ENCODE data around the gene CLSTN2. TPM values are rescaled to one million over a fixed set of nuclear protein-coding genes. Genes with fewer than 3 reads are reported as not detected.

CLSTN2 gene
- total RNA-seq, 1 experiment from 2014 or later = 0.02 TPM

GRCh38 chr3:140355481-140355880 lies 420.5 kb downstream of the CLSTN2 start:
- Histone ChIP-seq H3K4me2 (ENCODE audit: low read length) (no peak overlapping the region), H3K9me3 (ENCODE audit: control insufficient read depth in 1 of 2, insufficient read depth in 1 of 2, low read depth in 1 of 2, low read length in 2 of 2) (no peaks in the 10 kb centered on the region), H3K27ac (ENCODE audit: low read depth, low read length) (no peak overlapping the region), H3K4me3 (replicated peaks in 1 of 2; ENCODE audit: low read depth in 1 of 2, low read length in 2 of 2) (no peak overlapping the region), H3K9me2 (ENCODE audit: insufficient read depth) (no peaks in the 10 kb centered on the region), H4K20me1 (ENCODE audit: insufficient read depth) (no peaks in the 10 kb centered on the region), H3K79me2 (ENCODE audit: insufficient read depth, low read length) (no peaks in the 10 kb centered on the region), H3K36me3 (ENCODE audit: control insufficient read depth in 1 of 2, insufficient read depth in 2 of 2, low read length in 2 of 2) (no peaks in the 10 kb centered on the region), H3K9ac (ENCODE audit: low read length) (no peak overlapping the region), H3K4me1 (ENCODE audit: control insufficient read depth in 1 of 2, insufficient read depth in 2 of 2, low read length in 2 of 2) (no peaks in the 10 kb centered on the region), H3K27me3 (ENCODE audit: insufficient read depth, low read length) (peaks cover 37% of the 10 kb centered on the region), H2AFZ (ENCODE audit: low read depth, low read length, poor library complexity, severe bottlenecking) (no peak overlapping the region)
- intact Hi-C loops (cut with micrococcal nuclease) = no loop called here
- ChIA-PET CTCF (no interaction called here), RAD21 (ENCODE audit: low non-redundant PET in 1 of 2, low total read pairs in 2 of 2, uncharacterized antibody in 2 of 2, unreplicated experiment in 2 of 2) (no interaction called here), POLR2A (no interaction called here)
- BruUV-seq (replicated peaks) = no TSS peak
- ATAC-seq = no peak
- no peak for DNase-seq (ENCODE audit: low read depth, low spot score)
- TF ChIP-seq SP1 (IDR thresholded peaks at IDR 0.05; ENCODE audit: low read depth) (no peak), ZBTB33 (IDR thresholded peaks at IDR 0.05; ENCODE audit: extremely low read depth, insufficient replicate concordance, low read length) (no peak), POLR2A (IDR thresholded peaks at IDR 0.05; ENCODE audit: borderline replicate concordance, extremely low read depth, insufficient read depth, insufficient read length) (no peak)

- H3K4me3 ChIP-seq (replicated peaks in 1 of 2; ENCODE audit: low read depth in 1 of 2, low read length in 2 of 2) = no peak overlapping the region
- no peak for TF ChIP-seq MAX (IDR thresholded peaks at IDR 0.05)
- no peak for TF ChIP-seq JUND (IDR thresholded peaks at IDR 0.05)
- TF ChIP-seq ELF1 (IDR thresholded peaks at IDR 0.05; ENCODE audit: borderline replicate concordance, low read depth) = no peak
- no peak for TF ChIP-seq CEBPB (IDR thresholded peaks at IDR 0.05; ENCODE audit: low read depth)
- no peak overlapping the region for H3K27ac ChIP-seq (ENCODE audit: low read depth, low read length)
- H2AFZ ChIP-seq (ENCODE audit: low read depth, low read length, poor library complexity, severe bottlenecking) = no peak overlapping the region
- no peaks in the 10 kb centered on the region for H3K36me3 ChIP-seq (ENCODE audit: control insufficient read depth in 1 of 2, insufficient read depth in 2 of 2, low read length in 2 of 2)
- H3K4me2 ChIP-seq (ENCODE audit: low read length) = no peak overlapping the region
- ATAC-seq = no peak
- POLR2A ChIA-PET = no interaction called here
- H3K9me3 ChIP-seq (ENCODE audit: control insufficient read depth in 1 of 2, insufficient read depth in 1 of 2, low read depth in 1 of 2, low read length in 2 of 2) = no peaks in the 10 kb centered on the region
- no peaks in the 10 kb centered on the region for H4K20me1 ChIP-seq (ENCODE audit: insufficient read depth)
- no peak overlapping the region for H3K9ac ChIP-seq (ENCODE audit: low read length)
- peaks cover 45% of the 10 kb centered on the region for H3K27me3 ChIP-seq (ENCODE audit: insufficient read depth, low read length)
- CTCF ChIA-PET = no interaction called here
- intact Hi-C loops (cut with micrococcal nuclease) = no loop called here
- RAD21 ChIA-PET (ENCODE audit: low non-redundant PET in 1 of 2, low total read pairs in 2 of 2, uncharacterized antibody in 2 of 2, unreplicated experiment in 2 of 2) = no interaction called here
- no peaks in the 10 kb centered on the region for H3K79me2 ChIP-seq (ENCODE audit: insufficient read depth, low read length)
- no peaks in the 10 kb centered on the region for H3K9me2 ChIP-seq (ENCODE audit: insufficient read depth)
- H3K4me1 ChIP-seq (ENCODE audit: control insufficient read depth in 1 of 2, insufficient read depth in 2 of 2, low read length in 2 of 2) = no peaks in the 10 kb centered on the region
- DNase-seq (ENCODE audit: low read depth, low spot score) = no peak
- no TSS peak for BruUV-seq (replicated peaks)
These were observed 423.7 kb downstream of the CLSTN2 start for GRCh38 chr3:140358686-140359085.

All from HCT116 (cell line).